HCT116 (cell line): ENCODE results near the gene PTPRQ. TPM values are rescaled to one million over a fixed set of nuclear protein-coding genes. Genes with fewer than 3 reads are reported as not detected.

Experiments used
- ATAC-seq: fragments of 200-7000 bp; cut with Tn5 transposase; 2 replicates; pipeline ENCODE4 v1.9.1; 2020; ENCODE audit warnings: mild to moderate bottlenecking, moderate library complexity
- BruUV-seq: library from RNA; stranded (reverse); fragments of 400-500 nt; replicated peaks from 2 replicates; lab custom pipeline; 2021; lab: Mats Ljungman, UMichigan
- CTCF ChIA-PET: fragments of 300-600 bp; sonication (Branson Sonifier 250); formaldehyde crosslinking; loops from one replicate; lab custom pipeline; 2021; ENCODE audit warnings: antibody characterized with exemption; lab: Charles Lee
- POLR2A ChIA-PET: fragments of 300-600, 350-600 bp; sonication (Branson Sonifier 250); formaldehyde crosslinking; loops from one replicate; lab custom pipeline; 2021; ENCODE audit warnings: antibody characterized with exemption; lab: Charles Lee
- RAD21 ChIA-PET, 2 experiments: fragments of 300-600 bp; sonication (Branson Sonifier 250); formaldehyde crosslinking; loops; one replicate each; lab custom pipeline; 2023; ENCODE audit warnings: low total read pairs in 2 of 2; ENCODE audit not compliant: uncharacterized antibody in 2 of 2, unreplicated experiment in 2 of 2, low non-redundant PET in 1 of 2; lab: Charles Lee
- DNase-seq: peaks from one replicate; pipeline ENCODE4 v3.0.0-alpha.2; 2010; ENCODE audit warnings: low read depth, low spot score
- H2AFZ ChIP-seq: fragments of 200-600 bp; shearing (Covaris generic), sonication (generic); 2 replicates; pipeline ENCODE4 v1.6.1; 2017; ENCODE audit warnings: low read depth, mixed run types, mixed read lengths, antibody characterized with exemption, low read length; ENCODE audit not compliant: poor library complexity, severe bottlenecking
- H3K27ac ChIP-seq: 2 replicates; pipeline ENCODE4 v1.5.1; 2012; ENCODE audit warnings: low read depth, low read length
- H3K27me3 ChIP-seq: fragments of 200-600 bp; sonication (generic); 2 replicates; pipeline ENCODE4 v1.6.1; 2016; ENCODE audit warnings: mixed run types, low read length, mixed read lengths; ENCODE audit not compliant: insufficient read depth
- H3K36me3 ChIP-seq, 2 experiments: fragments of 200-500 bp in 1 of 2; fragments of 200-600 bp in 1 of 2; sonication (Bioruptor generic) in 1 of 2; sonication (generic) in 1 of 2; 2 replicates each; pipeline versions ENCODE4 v1.5.1 to v1.6.1; 2014 to 2016; ENCODE audit warnings: low read length in 2 of 2, inconsistent platforms in 1 of 2, mixed read lengths in 1 of 2, mixed run types in 1 of 2; ENCODE audit not compliant: insufficient read depth in 2 of 2, control insufficient read depth in 1 of 2
- H3K4me1 ChIP-seq, 2 experiments: fragments of 200-600 bp in 1 of 2; sonication (generic) in 1 of 2; 2 replicates each; pipeline versions ENCODE4 v1.5.1 to v1.6.1; 2012 to 2017; ENCODE audit warnings: low read length in 2 of 2, inconsistent platforms in 1 of 2, mild to moderate bottlenecking in 1 of 2, mixed read lengths in 1 of 2, mixed run types in 1 of 2, moderate library complexity in 1 of 2; ENCODE audit not compliant: insufficient read depth in 2 of 2, control insufficient read depth in 1 of 2
- H3K4me2 ChIP-seq: fragments of 200-600 bp; sonication (generic); 2 replicates; pipeline ENCODE4 v1.6.1; 2017; ENCODE audit warnings: mixed run types, low read length, mixed read lengths
- H3K4me3 ChIP-seq, 2 experiments: fragments of 200-600 bp in 1 of 2; sonication (generic) in 1 of 2; replicated peaks in 1 of 2; 2 replicates each; pipeline ENCODE4 v1.5.1; 2011 to 2016; ENCODE audit warnings: low read length in 2 of 2, control low read depth in 1 of 2, low read depth in 1 of 2, mild to moderate bottlenecking in 1 of 2, mixed read lengths in 1 of 2, mixed run types in 1 of 2
- H3K79me2 ChIP-seq: fragments of 200-600 bp; sonication (generic); 2 replicates; pipeline ENCODE4 v1.6.1; 2017; ENCODE audit warnings: mild to moderate bottlenecking, mixed run types, low read length, moderate library complexity, mixed read lengths; ENCODE audit not compliant: insufficient read depth
- H3K9ac ChIP-seq: fragments of 200-600 bp; sonication (generic); 2 replicates; pipeline ENCODE4 v1.6.1; 2016; ENCODE audit warnings: low read length, mixed read lengths
- H3K9me2 ChIP-seq: fragments of 200-600 bp; sonication (generic), shearing (Covaris generic); 2 replicates; pipeline ENCODE4 v1.6.1; 2017; ENCODE audit warnings: mixed run types, mild to moderate bottlenecking, moderate library complexity; ENCODE audit not compliant: insufficient read depth
- H3K9me3 ChIP-seq, 2 experiments: fragments of 200-500 bp in 1 of 2; fragments of 200-600 bp in 1 of 2; sonication (Bioruptor generic) in 1 of 2; sonication (generic) in 1 of 2; 2 replicates each; pipeline ENCODE4 v1.6.1; 2014 to 2017; ENCODE audit warnings: low read length in 2 of 2, mixed read lengths in 2 of 2, inconsistent platforms in 1 of 2, low read depth in 1 of 2, mild to moderate bottlenecking in 1 of 2, mixed run types in 1 of 2, moderate library complexity in 1 of 2; ENCODE audit not compliant: control insufficient read depth in 1 of 2, insufficient read depth in 1 of 2
- H4K20me1 ChIP-seq: fragments of 200-600 bp; sonication (generic), shearing (Covaris generic); 2 replicates; pipeline ENCODE4 v1.6.1; 2017; ENCODE audit warnings: mixed run types, mild to moderate bottlenecking, moderate library complexity; ENCODE audit not compliant: insufficient read depth
- CBX3 ChIP-seq: IDR thresholded peaks from 2 replicates; pipeline ENCODE4 v1.6.1; 2012; ENCODE audit warnings: low read depth
- EGR1 ChIP-seq: IDR thresholded peaks from 2 replicates; pipeline ENCODE4 v1.6.1; 2012; ENCODE audit warnings: low read depth
- EZH2phosphoT487 ChIP-seq: fragments of 200-600 bp; IDR thresholded peaks from 2 replicates; pipeline ENCODE4 v1.6.1; 2018; ENCODE audit warnings: antibody characterized with exemption, borderline replicate concordance
- JUND ChIP-seq: IDR thresholded peaks from 2 replicates; pipeline ENCODE4 v1.6.1; 2012
- POLR2AphosphoS5 ChIP-seq: IDR thresholded peaks from 2 replicates; pipeline ENCODE4 v1.6.1; 2011; ENCODE audit warnings: mild to moderate bottlenecking, low read depth, low read length, moderate library complexity
- RAD21 ChIP-seq: IDR thresholded peaks from 2 replicates; pipeline ENCODE4 v1.6.1; 2012; ENCODE audit warnings: low read depth, mild to moderate bottlenecking
- SIN3A ChIP-seq: IDR thresholded peaks from 2 replicates; pipeline ENCODE4 v1.6.1; 2012; ENCODE audit warnings: low read depth
- SP1 ChIP-seq: IDR thresholded peaks from 2 replicates; pipeline ENCODE4 v1.6.1; 2012; ENCODE audit warnings: low read depth
- SRF ChIP-seq: IDR thresholded peaks from 2 replicates; pipeline ENCODE4 v1.6.1; 2012; ENCODE audit warnings: low read depth
- TCF7L2 ChIP-seq: IDR thresholded peaks from 2 replicates; pipeline ENCODE4 v1.7.0; 2011; ENCODE audit warnings: borderline replicate concordance, inconsistent platforms; ENCODE audit not compliant: insufficient read depth, insufficient read length; ENCODE audit errors: extremely low read depth
- ZNF274 ChIP-seq: fragments of 200-500 bp; sonication (Bioruptor generic); IDR thresholded peaks from 2 replicates; pipeline ENCODE4 v1.6.1; 2014; ENCODE audit warnings: mild to moderate bottlenecking, low read depth, low read length, inconsistent platforms
- intact Hi-C: fragments of 100-400 bp; cut with micrococcal nuclease; formaldehyde crosslinking; loops from 2 replicates; pipeline ENCODE4 v1.10.0; 2022
- total RNA-seq: library from RNA; stranded (reverse); gene quantifications from one replicate; pipeline ENCODE4 v1.2.1, GENCODE V29; 2021; ENCODE audit not compliant: unreplicated experiment
- TF ChIP-seq, protein P1 (sequence below), 3 experiments: fragments of 200-600 bp in 1 of 3; sonication (generic) in 1 of 3; IDR thresholded peaks in 2 of 3; conservative IDR thresholded peaks in 1 of 3; 2 replicates each; pipeline ENCODE4 v1.5.1; 2012 to 2017; ENCODE audit warnings: low read depth in 2 of 3, low read length in 2 of 3, antibody characterized with exemption in 1 of 3, borderline replicate concordance in 1 of 3, control low read depth in 1 of 3, mild to moderate bottlenecking in 1 of 3, mixed read lengths in 1 of 3, mixed run types in 1 of 3, moderate library complexity in 1 of 3; ENCODE audit not compliant: insufficient read depth in 1 of 3
- TF ChIP-seq, protein P2 (sequence below): IDR thresholded peaks from 2 replicates; pipeline ENCODE4 v1.6.1; 2012
- TF ChIP-seq, protein P3 (sequence below): IDR thresholded peaks from 2 replicates; pipeline ENCODE4 v1.6.1; 2011; ENCODE audit warnings: mild to moderate bottlenecking, low read length, moderate library complexity; ENCODE audit not compliant: insufficient replicate concordance; ENCODE audit errors: extremely low read depth

Gene PTPRQ
- total RNA-seq, 1 experiment from 2014 or later: not detected

- no peak for TF ChIP-seq CBX3
- TF ChIP-seq, protein P1, sequence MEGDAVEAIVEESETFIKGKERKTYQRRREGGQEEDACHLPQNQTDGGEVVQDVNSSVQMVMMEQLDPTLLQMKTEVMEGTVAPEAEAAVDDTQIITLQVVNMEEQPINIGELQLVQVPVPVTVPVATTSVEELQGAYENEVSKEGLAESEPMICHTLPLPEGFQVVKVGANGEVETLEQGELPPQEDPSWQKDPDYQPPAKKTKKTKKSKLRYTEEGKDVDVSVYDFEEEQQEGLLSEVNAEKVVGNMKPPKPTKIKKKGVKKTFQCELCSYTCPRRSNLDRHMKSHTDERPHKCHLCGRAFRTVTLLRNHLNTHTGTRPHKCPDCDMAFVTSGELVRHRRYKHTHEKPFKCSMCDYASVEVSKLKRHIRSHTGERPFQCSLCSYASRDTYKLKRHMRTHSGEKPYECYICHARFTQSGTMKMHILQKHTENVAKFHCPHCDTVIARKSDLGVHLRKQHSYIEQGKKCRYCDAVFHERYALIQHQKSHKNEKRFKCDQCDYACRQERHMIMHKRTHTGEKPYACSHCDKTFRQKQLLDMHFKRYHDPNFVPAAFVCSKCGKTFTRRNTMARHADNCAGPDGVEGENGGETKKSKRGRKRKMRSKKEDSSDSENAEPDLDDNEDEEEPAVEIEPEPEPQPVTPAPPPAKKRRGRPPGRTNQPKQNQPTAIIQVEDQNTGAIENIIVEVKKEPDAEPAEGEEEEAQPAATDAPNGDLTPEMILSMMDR (IDR thresholded peaks at IDR 0.05 in 2 of 3, conservative IDR thresholded peaks at IDR 0.05 in 1 of 3; ENCODE audit: borderline replicate concordance in 1 of 3, insufficient read depth in 1 of 3, low read depth in 2 of 3, low read length in 2 of 3): no peak
Measured at GRCh38 chr12:80582431-80582830, 138.4 kb downstream of the PTPRQ start (continued).

DNA sequence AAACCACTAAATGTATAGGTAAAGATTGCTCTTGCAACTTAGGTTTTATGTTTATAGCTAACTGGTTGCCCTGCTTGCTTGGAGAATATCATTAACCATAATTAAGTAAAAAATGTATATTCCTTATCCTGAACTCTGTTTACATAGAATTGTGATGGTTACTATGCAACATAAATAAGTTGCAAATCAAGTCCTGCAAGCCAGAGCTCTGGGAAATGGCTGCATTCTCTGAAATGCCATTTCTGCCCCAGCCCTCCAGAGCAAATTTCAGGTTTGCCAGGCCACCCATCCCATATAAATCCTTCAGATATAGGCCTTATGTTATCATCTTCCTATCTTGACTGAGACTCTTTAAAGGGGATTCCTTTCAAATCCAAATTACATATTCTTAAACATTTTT lies 145.0 kb downstream of the PTPRQ start:
- no peak overlapping the region for H3K27ac ChIP-seq
- H3K79me2 ChIP-seq: no peaks in the 10 kb centered on the region
- no peaks in the 10 kb centered on the region for H3K9me3 ChIP-seq
- H3K9me2 ChIP-seq: no peaks in the 10 kb centered on the region
- CTCF ChIA-PET: no interaction called here
- H3K4me1 ChIP-seq: no peaks in the 10 kb centered on the region
- no peaks in the 10 kb centered on the region for H3K36me3 ChIP-seq
- no peak for ATAC-seq
- no peaks in the 10 kb centered on the region for H4K20me1 ChIP-seq
- no peaks in the 10 kb centered on the region for H3K27me3 ChIP-seq
- H2AFZ ChIP-seq: no peak overlapping the region
- TF ChIP-seq, protein P2, sequence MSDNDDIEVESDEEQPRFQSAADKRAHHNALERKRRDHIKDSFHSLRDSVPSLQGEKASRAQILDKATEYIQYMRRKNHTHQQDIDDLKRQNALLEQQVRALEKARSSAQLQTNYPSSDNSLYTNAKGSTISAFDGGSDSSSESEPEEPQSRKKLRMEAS: no peak
- TF ChIP-seq SRF: no peak
- TF ChIP-seq, all 23 proteins: peak for 0
- no peak overlapping the region for H3K9ac ChIP-seq
- POLR2A ChIA-PET: no interaction called here
- RAD21 ChIA-PET: no interaction called here
- BruUV-seq: no TSS peak
- no peak overlapping the region for H3K4me2 ChIP-seq
- intact Hi-C loops: no loop called here
- DNase-seq: no peak
- no peak overlapping the region for H3K4me3 ChIP-seq

- Histone ChIP-seq H4K20me1 (no peaks in the 10 kb centered on the region), H3K9me2 (no peaks in the 10 kb centered on the region), H3K4me1 (no peaks in the 10 kb centered on the region), H3K27me3 (no peaks in the 10 kb centered on the region), H3K79me2 (no peaks in the 10 kb centered on the region), H3K4me2 (no peak overlapping the region), H3K9me3 (no peaks in the 10 kb centered on the region), H3K9ac (no peak overlapping the region), H2AFZ (no peak overlapping the region), H3K36me3 (no peaks in the 10 kb centered on the region), H3K27ac (no peak overlapping the region), H3K4me3 (no peak overlapping the region)
- no TSS peak for BruUV-seq
- DNase-seq (no peak), ATAC-seq (no peak)
- POLR2A ChIA-PET: no interaction called here
- CTCF ChIA-PET: interaction anchor here (1.4 kb wide), 1 partner anchor 18 kb away, joined by 4 read pairs; no protein-coding TSS in a partner anchor
- intact Hi-C loops: no loop called here
- RAD21 ChIA-PET: no interaction called here
- TF ChIP-seq SP1: no peak
- no peak for TF ChIP-seq JUND
- no peak for TF ChIP-seq TCF7L2
- TF ChIP-seq RAD21: no peak
- no peak for TF ChIP-seq EZH2phosphoT487
- TF ChIP-seq POLR2AphosphoS5: no peak
- TF ChIP-seq SIN3A: no peak
- TF ChIP-seq CBX3: no peak
- no peak for TF ChIP-seq ZNF274
- no peak for TF ChIP-seq EGR1
- TF ChIP-seq, protein P3, sequence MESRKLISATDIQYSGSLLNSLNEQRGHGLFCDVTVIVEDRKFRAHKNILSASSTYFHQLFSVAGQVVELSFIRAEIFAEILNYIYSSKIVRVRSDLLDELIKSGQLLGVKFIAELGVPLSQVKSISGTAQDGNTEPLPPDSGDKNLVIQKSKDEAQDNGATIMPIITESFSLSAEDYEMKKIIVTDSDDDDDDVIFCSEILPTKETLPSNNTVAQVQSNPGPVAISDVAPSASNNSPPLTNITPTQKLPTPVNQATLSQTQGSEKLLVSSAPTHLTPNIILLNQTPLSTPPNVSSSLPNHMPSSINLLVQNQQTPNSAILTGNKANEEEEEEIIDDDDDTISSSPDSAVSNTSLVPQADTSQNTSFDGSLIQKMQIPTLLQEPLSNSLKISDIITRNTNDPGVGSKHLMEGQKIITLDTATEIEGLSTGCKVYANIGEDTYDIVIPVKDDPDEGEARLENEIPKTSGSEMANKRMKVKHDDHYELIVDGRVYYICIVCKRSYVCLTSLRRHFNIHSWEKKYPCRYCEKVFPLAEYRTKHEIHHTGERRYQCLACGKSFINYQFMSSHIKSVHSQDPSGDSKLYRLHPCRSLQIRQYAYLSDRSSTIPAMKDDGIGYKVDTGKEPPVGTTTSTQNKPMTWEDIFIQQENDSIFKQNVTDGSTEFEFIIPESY: no peak
Measured at GRCh38 chr12:80590085-80590484, 146.1 kb downstream of the PTPRQ start.
